ENCODE results near the gene AK1. TPM values are rescaled to one million over a fixed set of nuclear protein-coding genes. Genes with fewer than 3 reads are reported as not detected.
A peak's percentile ranks its signal among the peaks of the same experiment; 100 is the strongest.

Gene AK1
- total RNA-seq, 1 experiment from 2014 or later: 34.4 TPM

- peak; percentile 71 for TF ChIP-seq CTCF (IDR thresholded peaks at IDR 0.05)
- TF ChIP-seq GABPB1 (CRISPR knock-in tag; IDR thresholded peaks at IDR 0.05): peak; percentile 40; the same call in 1 of the 2 replicates
- TF ChIP-seq ZNF219 (CRISPR knock-in tag; IDR thresholded peaks at IDR 0.05; ENCODE audit: borderline replicate concordance): no peak
Observed at GRCh38 chr9:127825319-127826051, 52.0 kb downstream of the AK1 start (continued).

- TF ChIP-seq ZNF512 (CRISPR knock-in tag; IDR thresholded peaks at IDR 0.05; ENCODE audit: borderline replicate concordance) (no peak), USF1 (CRISPR knock-in tag; IDR thresholded peaks at IDR 0.05) (no peak), JUN (CRISPR knock-in tag; IDR thresholded peaks at IDR 0.05) (no peak), ZNF121 (CRISPR knock-in tag; IDR thresholded peaks at IDR 0.05) (no peak), EMX1 (CRISPR knock-in tag; IDR thresholded peaks at IDR 0.05) (no peak), ATF3 (CRISPR knock-in tag; conservative IDR thresholded peaks at IDR 0.05) (no peak), PRRX2 (CRISPR knock-in tag; IDR thresholded peaks at IDR 0.05) (no peak), GABPB1 (CRISPR knock-in tag; IDR thresholded peaks at IDR 0.05) (no peak), E2F1 (CRISPR knock-in tag; IDR thresholded peaks at IDR 0.05) (no peak)
- Mint-ChIP-seq H3K4me1 (peaks cover 22% of the 10 kb centered on the region), H3K27ac (no peak overlapping the region), H3K36me3 (peaks cover 4% of the 10 kb centered on the region; the same call in 1 of the 2 replicates), H3K27me3 (ENCODE audit: low read depth) (peaks cover 16% of the 10 kb centered on the region), H3K4me3 (no peak overlapping the region), H3K9me3 (no peaks in the 10 kb centered on the region)
- DNase-seq (ENCODE audit: low spot score) (no peak), ATAC-seq (no peak)
- ChIA-PET CTCF (no interaction called here), POLR2A (no interaction called here)
Observed at GRCh38 chr9:127822108-127822507, 55.4 kb downstream of the AK1 start.

- no peak for DNase-seq (ENCODE audit: low spot score)
- ChIA-PET CTCF (interaction anchor here (0.6 to 3.5 kb wide), 2 partner anchors 21 to 51 kb away, joined by 3 to 16 read pairs; no protein-coding TSS in a partner anchor), POLR2A (no interaction called here)
- Mint-ChIP-seq H3K27me3 (ENCODE audit: low read depth) (no peaks in the 10 kb centered on the region), H3K36me3 (peaks cover 4% of the 10 kb centered on the region; the same call in 1 of the 2 replicates), H3K27ac (peak overlapping the region; percentile 11; the same call in 1 of the 2 replicates), H3K4me1 (no peaks in the 10 kb centered on the region), H3K4me3 (no peak overlapping the region), H3K9me3 (no peaks in the 10 kb centered on the region)
- ATAC-seq: no peak
- no peak for TF ChIP-seq NFE2L1 (CRISPR knock-in tag; IDR thresholded peaks at IDR 0.05)
- no peak for TF ChIP-seq ATF2 (CRISPR knock-in tag; IDR thresholded peaks at IDR 0.05; ENCODE audit: borderline replicate concordance, low read depth)
- no peak for TF ChIP-seq AFF4 (CRISPR knock-in tag; IDR thresholded peaks at IDR 0.05; ENCODE audit: borderline replicate concordance)
- no peak for TF ChIP-seq GABPB1 (CRISPR knock-in tag; IDR thresholded peaks at IDR 0.05)
- no peak for TF ChIP-seq ZNF219 (CRISPR knock-in tag; IDR thresholded peaks at IDR 0.05; ENCODE audit: borderline replicate concordance)
- no peak for TF ChIP-seq OVOL2 (CRISPR knock-in tag; IDR thresholded peaks at IDR 0.05; ENCODE audit: borderline replicate concordance)
- no peak for TF ChIP-seq ARID4B (CRISPR knock-in tag; IDR thresholded peaks at IDR 0.05; ENCODE audit: borderline replicate concordance)
Observed at GRCh38 chr9:127818574-127818973, 58.9 kb downstream of the AK1 start.
